D341Med (cell line): Measurements from ENCODE around the gene UNC13B.

ENCODE experiments used
- DNase-seq: peaks from one replicate; pipeline ENCODE4 v3.0.0; 2012; ENCODE audit warnings: low spot score

UNC13B gene

DNA sequence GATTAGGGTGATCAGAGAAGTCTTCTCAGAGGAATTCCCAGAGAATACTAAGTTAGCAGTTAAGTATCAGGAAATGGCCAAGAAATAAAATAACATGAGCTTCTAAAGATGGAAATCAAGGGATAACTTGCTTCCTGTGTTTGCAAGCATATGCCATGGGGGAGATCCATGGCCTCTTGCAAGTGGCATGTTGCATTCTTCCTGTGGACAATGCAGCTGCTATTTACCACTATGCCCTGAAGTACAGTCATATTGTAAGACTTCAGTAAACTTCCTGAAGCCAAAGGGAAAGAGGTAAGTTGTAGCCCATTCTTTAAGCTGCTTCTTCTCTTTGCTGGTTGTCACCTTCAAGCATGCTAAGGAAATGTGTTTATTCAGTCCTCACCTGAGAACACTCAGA lies 173.4 kb downstream of the UNC13B start:
- no peak for DNase-seq

- no peak for DNase-seq
Measured at GRCh38 chr9:35338086-35338485, 176.3 kb downstream of the UNC13B start.

DNA sequence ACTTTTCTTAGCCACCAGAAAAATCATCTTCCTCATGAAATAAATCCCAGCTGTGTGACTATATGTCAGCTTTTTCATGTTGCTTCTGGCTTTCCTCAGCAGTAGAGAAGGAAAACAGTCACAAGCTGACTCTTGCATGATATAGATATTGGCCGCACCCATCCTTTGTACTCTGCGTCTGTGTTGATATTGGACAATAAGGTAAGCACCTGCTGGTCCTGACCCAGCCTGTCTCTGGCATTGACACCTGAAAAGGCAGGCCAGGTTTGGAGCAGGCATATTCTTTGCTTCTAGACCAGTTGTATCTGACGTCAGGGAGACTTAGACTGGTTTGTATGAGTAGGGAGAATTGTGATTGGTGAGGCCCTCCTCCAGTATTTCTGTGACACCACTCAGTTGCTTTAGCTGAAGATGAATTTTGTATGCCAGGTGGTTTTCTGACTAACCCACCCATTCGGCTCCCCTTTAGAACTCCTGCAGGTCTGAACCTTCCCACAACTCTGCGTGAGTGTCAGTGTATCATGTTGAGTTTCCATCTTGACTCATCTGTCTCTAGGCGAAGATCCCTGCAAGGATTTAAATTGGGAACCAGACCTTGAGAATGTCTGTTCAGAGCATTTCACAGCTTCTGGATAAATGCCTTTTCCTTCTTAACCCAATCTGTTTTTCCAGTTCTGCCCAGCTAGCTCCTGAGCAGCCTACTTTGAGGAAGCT lies 176.9 kb downstream of the UNC13B start:
- no peak for DNase-seq

DNA sequence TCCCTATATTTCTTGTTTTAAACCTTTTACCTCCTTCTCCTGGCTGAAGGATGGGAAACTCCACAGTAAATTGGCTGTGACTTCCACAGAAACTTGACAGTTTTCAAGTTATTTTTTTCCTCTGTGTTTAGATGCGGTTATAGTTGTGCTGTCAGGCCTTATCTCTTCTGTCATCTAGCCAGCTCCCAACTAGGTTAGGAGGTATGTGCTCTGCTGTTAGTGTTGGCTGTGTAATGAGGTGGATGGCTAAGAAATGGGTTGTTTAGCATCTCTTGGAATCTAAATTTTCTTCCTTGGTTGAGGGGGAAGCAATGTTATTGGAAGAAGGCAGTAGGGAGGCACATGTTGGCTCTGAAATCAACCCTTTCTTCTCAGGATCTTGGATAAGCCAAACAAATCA lies 178.2 kb downstream of the UNC13B start:
- no peak for DNase-seq

GRCh38 chr9:35341021-35341420 lies 179.2 kb downstream of the UNC13B start:
- DNase-seq = no peak

DNA sequence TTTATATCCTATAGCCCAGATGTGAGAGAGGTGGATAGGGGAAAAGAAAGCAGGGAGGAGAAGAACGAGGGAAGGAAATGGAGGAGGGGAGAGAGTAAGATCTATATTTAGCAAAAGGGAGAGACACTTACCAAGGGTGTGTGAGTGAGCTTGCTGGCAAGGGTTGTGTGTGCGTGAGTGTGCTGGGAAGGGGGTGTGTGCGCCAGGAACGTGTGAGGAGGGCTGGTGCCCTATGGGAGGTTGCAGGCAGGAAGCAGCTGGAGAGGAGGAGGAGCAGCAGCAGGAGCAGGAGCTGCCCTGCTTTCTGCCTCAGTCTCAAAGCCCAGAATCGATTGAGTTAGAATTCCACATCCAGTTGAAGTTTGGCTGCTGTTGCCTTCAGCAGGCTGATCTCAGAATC lies 179.8 kb downstream of the UNC13B start:
- no peak for DNase-seq

GRCh38 chr9:35342221-35342958 lies 180.6 kb downstream of the UNC13B start:
- no peak for DNase-seq

DNA sequence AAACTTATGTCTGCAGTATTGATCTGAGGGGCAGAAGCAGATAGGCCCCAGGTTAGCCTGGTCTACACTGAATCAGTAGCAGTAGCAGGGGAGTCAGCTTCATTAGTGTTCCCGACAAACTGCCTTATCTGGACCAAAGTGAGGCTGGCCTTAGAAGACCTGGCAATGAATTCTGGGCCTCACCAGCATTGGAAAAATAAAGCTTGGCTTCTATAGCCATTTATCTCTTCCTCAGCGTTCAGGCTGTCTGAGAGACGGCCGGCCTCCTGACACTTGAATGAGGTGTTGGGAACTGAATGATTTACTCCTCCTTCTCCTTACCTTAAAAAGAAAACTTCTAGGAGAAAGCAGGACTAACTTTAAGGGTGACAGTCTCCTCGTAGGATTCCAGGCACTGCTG lies 186.3 kb downstream of the UNC13B start:
- DNase-seq = no peak

- no peak for DNase-seq
Measured at GRCh38 chr9:35349287-35349990, 187.6 kb downstream of the UNC13B start.

DNA sequence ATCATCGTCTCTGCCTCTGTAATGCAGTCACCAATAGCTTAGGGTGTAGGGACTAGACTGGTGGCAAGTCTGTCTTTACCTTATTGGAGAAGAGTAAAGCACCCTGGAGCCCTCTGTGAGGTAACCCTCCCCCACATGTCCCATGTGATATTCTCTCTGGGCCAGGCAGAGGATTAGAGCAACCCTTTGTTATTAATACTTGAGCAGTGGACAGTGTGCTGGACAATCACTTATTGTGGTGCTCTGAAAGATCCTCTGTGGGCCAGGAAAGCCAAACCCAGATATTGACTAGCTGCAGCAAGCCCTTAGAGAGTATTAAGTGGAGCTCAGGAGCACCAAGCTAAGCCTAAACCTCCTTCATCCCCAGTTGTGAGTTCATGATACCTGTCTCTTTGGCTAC lies 188.4 kb downstream of the UNC13B start:
- DNase-seq = no peak

GRCh38 chr9:35350827-35351549 lies 189.2 kb downstream of the UNC13B start:
- DNase-seq = no peak

DNA sequence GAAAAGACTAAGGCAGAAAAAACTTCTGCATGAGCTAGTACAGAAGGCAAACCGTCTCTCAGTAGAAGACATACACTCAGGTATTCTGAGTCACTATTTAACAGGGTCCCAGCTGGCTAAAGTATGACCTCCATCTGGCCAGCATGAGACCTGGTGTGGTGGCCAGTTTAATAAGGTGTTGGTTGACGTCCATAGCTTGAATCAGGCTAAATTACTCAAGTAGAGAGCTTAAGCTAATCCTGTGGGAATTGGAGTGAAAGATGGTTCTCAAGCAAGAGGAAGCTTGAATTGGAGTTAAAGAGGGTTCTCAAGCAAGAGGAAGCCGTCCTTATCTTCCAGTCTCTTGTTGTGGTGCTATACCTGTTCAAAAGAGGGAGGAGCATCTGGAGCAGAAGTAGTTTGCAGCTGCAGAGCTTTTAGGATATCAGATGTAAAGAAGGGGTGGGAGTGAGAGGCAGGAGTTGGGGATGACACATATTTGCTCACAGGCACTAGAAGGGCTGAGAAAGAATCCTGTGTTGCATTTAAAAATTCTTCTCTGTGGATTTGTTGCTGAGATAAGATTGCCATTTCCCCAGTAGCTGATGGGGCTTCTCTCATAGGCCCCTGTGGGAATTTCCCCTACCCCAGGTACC lies 192.0 kb downstream of the UNC13B start:
- DNase-seq = no peak

DNA sequence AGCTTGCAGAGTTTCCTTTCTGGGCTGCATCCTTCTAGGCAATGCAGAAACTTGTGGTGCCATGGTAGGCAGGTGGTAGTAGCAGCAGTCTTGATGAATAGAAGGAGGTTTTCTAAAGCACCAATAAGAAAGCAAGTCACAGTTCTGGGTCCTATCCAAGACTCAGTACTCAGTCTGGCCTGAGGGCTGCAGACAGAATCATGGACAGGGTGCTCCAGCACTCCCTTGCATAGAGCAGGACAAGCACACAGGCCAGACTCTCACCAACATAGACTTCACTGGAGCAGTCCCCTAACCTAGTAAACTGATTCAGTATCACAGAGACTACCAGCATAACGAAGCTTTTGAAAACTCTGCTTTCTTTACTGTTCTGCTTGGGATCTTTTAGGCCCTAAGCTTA lies 194.1 kb downstream of the UNC13B start:
- no peak for DNase-seq

- no peak for DNase-seq
Measured at GRCh38 chr9:35357116-35357515, 195.3 kb downstream of the UNC13B start.

GRCh38 chr9:35357826-35358225 lies 196.0 kb downstream of the UNC13B start:
- no peak for DNase-seq

DNA sequence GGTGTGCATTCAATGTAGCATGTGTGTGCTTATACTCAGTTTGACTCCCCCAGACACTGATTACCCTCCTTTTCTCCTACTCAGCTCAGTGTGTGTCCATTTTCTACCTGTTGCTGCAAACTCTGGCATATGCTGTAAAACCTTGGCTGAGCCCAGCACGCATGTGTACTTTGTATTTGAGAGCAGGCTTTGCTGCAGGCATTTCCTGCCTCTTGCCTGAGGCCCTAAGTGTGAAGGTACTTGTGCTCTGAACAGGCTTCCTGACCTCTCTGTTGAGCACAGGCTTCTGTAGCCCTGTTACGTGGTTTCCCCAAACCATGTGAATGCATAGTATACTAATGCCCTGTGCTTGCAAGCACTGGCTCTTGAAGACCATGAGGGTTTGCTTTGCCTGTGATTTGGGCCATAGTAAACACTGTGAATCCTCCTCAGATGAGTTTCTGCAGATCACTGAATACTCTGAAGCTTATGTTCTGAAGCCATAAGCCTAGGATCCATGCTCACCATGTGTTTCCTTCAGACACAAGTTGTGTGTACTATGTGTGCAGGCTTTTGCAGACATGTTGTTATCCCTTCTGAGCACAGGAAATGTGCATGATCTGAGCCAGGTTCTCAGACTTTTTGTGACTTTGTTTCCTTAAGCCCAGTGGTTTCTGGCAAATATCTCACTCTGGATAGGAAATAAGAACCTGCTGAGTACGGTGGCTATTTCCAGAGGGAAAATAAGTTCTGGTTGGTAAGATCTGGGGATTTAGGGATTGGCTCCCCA lies 203.2 kb downstream of the UNC13B start:
- no peak for DNase-seq

- no peak for DNase-seq
Measured at GRCh38 chr9:35366627-35367026, 204.8 kb downstream of the UNC13B start.

- no peak for DNase-seq
Measured at GRCh38 chr9:35367451-35367850, 205.6 kb downstream of the UNC13B start.

GRCh38 chr9:35370241-35370640 lies 208.4 kb downstream of the UNC13B start:
- no peak for DNase-seq

- no peak for DNase-seq
Measured at GRCh38 chr9:35374436-35374835, 212.6 kb downstream of the UNC13B start.

DNA sequence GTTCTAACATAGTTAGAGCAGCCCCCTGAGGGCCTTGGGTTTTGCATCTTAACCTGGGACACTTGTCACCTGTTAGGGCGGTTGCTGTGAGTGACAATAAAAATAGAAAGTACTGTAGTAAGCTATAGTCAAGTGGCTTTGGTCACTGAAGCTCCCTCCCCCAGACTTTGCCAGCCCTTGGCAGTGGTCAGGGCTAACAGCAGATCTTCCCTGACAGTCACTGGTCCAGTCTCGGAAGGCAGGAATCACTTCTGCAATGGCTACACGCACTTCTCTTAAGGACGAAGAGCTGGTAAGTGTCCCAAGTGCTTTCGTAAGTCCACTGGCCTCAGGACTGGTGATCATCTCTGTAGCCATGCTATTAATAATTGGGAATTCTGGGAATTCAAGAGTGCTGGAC lies 213.1 kb downstream of the UNC13B start:
- DNase-seq = no peak
